Uterus (tissue), 2 donors: ENCODE measurements around the gene ARL6IP4.

Experiments
- POLR2A ChIP-seq, 2 donors: fragments of 450-650 bp; IDR thresholded peaks; one replicate each; pipeline ENCODE4 v1.6.1; 2016; ENCODE audit warnings: antibody characterized with exemption in 2 of 2, mild to moderate bottlenecking in 1 of 2, moderate library complexity in 1 of 2
- TF ChIP-seq, protein P1 (sequence below), 4 experiments: fragments of 200-600 bp in 2 of 4; fragments of 450-650 bp in 2 of 4; sonication (generic) in 2 of 4; IDR thresholded peaks; one replicate each; pipeline ENCODE4 v1.5.1; 2016 to 2019; ENCODE audit warnings: antibody characterized with exemption in 4 of 4, mild to moderate bottlenecking in 2 of 4, moderate library complexity in 1 of 4

DNA sequence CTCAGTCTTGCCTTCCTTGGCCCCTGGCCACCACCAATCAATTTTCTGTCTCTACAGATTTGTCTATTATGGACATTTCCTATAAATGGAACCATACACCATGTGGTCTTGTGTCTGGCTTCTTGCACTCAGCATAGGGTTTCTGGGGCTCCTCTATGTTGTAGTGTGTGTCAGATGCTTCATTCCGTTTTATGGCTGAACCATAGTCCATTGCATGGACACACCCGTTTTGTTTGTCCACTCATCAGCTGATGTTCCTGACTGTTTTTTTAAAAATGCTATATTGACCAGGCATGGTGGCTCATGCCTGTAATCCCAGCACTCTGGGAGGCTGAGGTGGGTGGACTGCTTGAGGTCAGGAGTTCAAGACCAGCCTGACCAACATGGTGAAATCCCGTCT lies 21.0 kb downstream of the ARL6IP4 start:
- TF ChIP-seq, protein P1, sequence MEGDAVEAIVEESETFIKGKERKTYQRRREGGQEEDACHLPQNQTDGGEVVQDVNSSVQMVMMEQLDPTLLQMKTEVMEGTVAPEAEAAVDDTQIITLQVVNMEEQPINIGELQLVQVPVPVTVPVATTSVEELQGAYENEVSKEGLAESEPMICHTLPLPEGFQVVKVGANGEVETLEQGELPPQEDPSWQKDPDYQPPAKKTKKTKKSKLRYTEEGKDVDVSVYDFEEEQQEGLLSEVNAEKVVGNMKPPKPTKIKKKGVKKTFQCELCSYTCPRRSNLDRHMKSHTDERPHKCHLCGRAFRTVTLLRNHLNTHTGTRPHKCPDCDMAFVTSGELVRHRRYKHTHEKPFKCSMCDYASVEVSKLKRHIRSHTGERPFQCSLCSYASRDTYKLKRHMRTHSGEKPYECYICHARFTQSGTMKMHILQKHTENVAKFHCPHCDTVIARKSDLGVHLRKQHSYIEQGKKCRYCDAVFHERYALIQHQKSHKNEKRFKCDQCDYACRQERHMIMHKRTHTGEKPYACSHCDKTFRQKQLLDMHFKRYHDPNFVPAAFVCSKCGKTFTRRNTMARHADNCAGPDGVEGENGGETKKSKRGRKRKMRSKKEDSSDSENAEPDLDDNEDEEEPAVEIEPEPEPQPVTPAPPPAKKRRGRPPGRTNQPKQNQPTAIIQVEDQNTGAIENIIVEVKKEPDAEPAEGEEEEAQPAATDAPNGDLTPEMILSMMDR (IDR thresholded peaks at IDR 0.05) = no peak
- TF ChIP-seq POLR2A (IDR thresholded peaks at IDR 0.05) = no peak
